Stimulated activated CD4-positive, alpha-beta T cell treated with anti-CD3 and anti-CD28 coated beads, Interleukin-15, amount 100 ng/mL, for 1 hour (primary cell): ENCODE results near the gene TAF4.
"Not testable (repeated sequence)": the region's sequence is repeated elsewhere in the genome, so short reads cannot be mapped to it uniquely, and the experiment has no call there.

Source experiments
- DNase-seq, 2 donors: peaks; one replicate each; pipeline ENCODE4 v3.0.0-alpha.2; 2020; ENCODE audit warnings: low read depth in 1 of 2, low spot score in 1 of 2

The TAF4 gene

DNA sequence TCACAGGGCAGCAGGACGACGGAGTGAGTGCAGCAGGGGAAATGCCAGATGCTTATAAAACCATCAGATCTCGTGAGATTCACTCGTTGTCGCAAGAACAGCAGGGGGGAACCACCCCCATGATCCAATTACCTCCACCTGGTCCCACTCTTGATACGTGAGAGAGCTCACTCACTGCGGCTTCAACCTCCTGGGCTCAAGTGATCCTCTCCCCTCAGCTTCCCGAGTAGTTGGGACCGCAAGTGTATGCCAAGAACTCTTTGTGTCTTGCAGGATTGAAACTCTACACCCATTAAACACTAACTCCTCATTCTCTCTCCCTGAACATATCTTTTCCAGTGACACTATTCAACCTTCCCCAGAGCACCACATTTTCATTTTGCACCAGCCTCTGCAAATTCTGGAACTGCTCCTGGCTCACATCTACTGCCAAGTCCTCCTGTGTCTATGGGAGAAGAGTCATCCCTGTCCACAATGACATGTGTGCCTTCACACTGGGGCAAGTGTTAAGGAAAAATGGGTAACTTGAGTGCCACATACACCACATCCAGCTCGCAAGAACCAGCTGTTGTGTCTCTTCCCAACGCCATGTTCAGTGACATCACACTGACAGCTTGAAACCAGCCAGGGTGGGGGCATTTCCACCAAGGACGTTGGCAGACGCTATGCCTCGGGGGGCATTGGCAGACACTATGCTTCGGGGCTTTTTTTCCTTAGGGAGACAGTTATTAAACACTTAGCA, 14.7 kb upstream of the TAF4 start:
- DNase-seq, result no peak

DNA sequence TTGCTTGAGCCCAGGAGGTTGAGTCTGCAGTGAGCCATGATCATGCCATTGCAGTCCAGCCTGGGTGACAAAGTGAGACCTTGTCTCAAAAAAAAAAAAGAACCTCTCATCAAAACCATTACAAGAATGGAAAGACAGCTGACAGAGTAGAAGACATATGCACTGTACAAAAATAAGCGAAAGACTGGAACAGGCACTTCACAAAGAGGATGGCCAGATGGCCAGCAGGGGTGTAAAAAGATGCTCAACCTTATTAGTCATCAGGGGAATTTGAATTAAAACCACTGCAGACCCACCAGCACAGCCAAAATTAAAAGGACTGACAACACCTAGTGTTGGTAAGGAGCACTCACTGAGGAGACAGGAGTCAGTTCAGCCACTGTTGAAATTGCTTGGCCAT, 13.5 kb upstream of the TAF4 start:
- no peak for DNase-seq

DNA sequence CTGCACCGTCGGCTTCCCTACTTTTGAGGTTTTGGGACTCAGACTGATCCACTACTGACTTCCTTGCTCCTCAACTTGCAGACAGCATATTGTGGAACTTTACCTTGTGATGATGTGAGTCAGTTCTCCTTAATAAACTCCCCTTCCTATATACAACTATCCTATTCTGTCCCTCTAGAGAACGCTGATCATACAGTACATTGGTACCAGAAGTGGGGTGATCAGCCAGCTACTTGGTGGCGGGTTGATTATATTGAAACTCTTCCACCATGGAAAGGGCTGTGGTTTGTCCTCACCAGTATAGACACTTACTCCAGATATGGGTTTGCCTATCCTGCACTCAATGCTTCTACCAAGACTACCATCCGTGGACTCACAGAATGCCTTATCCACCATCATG, 7.6 kb upstream of the TAF4 start:
- no peak for DNase-seq

DNA sequence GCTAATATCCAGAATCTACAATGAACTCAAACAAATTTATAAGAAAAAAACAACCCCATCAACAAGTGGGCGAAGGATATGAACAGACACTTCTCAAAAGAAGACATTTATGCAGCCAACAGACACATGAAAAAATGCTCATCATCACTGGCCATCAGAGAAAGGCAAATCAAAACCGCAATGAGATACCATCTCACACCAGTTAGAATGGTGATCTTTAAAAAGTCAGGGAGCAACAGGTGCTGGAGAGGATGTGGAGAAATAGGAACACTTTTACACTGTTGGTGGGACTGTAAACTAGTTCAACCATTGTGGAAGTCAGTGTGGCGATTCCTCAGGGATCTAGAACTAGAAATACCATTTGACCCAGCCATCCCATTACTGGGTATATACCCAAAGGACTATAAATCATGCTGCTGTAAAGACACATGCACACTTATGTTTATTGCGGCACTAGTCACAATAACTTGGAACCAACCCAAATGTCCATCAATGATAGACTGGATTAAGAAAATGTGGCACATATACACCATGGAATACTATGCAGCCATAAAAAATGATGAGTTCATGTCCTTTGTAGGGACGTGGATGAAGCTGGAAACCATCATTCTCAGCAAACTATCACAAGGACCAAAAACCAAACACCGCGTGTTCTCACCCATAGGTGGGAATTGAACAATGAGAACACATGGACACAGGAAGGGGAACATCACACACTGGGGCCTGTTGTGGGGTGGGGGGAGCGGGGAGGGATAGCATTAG, 6.2 kb upstream of the TAF4 start:
- not testable (repeated sequence) for DNase-seq

DNA sequence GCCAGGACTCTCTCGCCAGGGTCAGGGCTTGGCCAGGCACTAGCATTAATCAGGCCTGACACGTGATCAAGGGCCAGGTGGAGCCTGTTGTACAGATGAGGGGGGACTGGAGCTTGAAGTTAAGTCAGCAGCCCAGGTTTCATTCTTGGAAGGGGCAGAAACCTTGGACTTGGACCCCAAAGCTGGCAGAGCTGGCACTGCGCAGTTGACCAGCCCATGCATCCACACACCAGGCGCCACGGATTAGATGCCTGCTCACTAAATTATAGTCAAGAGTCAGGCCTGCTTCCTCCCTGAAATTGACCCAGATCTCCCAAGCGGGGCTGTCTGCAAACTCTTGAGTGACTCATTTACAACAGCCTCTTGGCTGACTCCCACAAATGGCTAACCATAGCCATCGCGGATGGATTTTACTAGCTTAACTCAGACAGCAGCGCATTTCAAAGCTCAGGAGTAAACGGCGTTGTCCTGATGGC, 4.1 kb upstream of the TAF4 start:
- no peak for DNase-seq

DNA sequence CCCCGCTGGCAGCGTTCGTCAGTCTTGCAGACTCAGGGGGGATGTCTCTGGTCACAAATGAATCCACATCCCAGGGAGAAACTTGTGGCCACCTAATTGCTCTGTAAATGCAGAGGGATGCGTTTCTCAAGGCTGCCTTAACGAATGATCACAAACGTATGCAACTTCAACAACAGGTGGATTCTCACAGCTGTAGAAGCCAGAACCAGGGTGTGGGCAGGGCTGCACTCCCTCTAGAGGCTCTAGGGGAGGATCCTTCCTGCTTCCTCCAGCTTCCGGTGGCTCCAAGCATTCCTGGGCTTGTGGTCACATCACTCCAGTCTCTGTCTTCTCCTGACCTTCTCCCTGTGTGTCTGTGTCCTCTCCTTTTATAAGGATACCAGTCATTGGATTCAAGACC, 3.3 kb upstream of the TAF4 start:
- DNase-seq, result no peak

DNA sequence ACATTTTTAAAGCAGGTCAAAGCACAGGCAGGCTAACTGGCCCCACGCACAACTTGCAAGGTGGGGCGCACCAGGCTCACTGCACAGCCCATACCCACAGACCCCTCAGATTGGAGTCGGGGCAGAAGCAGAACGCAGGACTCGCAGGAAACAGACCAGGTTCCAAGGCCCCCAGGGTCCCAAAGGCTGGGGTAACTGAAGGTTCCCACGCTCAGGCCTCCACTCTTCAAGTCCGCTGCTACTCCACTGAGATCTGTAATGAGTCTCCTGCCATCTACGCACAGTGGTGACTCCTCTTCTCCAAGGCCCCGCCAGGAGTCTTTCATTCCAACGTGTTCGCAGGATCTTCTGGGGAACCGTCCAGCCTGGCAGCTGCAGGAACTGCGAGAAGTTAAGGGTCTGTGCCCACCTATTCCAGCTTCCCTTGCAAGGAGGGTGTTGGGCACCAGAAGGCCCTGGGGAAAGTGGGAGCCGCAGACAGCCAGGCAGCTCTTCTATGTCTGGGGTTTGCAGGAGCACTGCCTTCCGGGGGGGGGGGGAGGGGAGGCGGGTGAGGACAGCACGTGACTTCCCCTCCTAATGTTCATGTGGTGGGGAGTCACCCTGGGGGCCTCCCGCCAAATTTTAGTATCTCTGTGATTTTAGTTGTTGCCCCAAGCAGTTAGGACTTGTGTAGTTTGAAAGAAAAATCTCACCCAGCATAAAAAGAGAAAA, 2.0 kb upstream of the TAF4 start:
- no peak for DNase-seq

DNA sequence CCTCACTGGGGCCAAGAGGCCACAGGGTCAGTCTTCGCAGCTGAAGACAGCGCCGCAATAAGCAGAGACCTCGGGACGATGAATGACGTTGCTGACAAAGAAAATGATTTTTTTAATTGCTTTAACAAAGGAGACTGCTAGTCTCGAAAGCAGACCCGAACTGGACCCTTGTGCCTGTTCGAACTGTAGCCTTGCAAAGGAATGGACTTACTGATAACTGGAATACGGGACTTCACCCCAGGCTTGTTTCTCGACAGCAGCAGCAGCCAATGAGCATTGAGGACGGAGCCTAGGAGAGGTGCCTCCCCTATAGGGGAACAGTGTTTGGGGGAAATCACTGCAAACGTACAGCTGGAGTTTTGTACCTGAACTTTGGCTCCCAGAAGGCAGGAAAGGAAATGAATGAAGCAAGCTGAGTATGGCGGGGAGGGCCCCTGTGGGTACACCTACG, 1.3 kb upstream of the TAF4 start:
- DNase-seq, result no peak

DNA sequence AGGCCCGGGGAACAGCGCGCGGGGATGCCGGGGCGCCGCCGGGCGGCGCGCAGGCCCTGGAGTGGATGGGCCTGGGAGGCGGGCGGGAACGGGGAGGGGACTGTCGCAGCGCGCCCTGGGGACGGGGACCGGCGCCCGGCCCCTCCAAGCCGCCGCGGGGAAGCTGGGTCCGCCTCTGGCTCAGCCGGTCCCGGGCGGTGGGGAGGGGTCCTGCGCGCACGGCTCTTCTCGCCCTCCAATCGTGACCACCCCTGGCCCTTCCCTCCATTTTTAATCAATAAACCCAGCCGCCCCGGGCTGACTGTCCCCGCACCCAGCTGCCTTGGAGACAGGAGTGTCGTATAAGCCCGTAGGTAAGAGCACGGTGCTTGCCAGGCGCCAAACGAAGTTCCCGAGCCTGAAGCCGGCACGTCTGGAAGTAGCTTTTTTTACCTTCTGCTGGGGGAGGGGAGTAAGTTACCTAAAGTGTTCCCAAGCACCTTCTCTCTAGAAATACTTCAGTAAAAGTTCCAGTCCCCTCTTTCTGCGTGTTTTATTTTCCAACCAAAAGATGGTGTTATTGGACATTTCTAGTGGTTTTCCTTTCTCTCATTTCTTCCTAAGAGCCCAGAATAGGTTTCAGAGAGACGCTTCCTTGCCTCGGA, 780 bp upstream of the TAF4 start:
- peak in 1 of 2 donors; percentile 36 for DNase-seq

DNA sequence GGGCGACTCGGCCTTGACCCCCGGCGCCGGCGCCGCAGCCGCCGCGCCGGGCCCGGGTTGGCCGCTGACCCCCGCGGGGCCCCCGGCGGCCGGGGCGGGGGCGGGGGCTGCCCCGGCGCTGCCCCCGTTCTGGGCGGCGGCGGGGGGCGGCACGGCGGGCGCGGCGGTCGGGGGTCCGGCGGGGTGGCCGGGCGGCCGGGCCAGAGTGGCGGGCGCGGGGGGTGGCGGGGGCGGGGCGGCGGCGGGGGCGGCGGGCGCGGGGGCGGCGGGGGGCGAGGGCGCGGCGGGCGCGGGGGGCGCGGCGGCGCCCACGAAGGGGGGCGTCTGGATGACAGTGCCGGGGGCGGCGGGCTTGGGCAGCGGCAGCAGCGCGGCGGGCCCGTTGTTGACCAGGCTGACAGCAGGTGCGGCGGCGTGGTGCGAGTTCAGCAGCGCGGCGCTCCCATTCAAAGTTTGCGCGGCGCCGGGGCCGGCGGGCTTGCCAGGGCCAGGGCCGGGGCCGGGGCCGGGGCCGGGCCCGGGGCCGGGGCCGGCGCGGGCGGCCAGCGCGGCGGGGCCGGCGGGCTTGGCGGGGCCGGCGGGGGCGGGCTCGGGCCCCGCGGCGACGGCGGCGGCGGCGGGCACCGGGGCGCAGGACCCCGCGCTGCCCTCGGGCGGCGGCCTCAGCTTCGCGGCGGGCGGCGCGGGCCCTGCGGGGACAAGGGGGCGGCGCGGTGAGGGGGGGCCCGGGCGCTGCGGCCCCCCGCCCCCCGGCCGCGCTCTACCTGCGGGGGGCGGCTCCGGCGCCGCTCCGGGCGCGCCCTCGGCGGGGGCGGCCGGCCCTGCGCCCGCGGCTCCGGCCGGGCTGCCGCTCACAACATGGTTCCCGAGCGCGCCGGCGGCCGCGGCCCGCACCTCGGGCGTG, 659 bp downstream of the TAF4 start:
- no peak for DNase-seq

DNA sequence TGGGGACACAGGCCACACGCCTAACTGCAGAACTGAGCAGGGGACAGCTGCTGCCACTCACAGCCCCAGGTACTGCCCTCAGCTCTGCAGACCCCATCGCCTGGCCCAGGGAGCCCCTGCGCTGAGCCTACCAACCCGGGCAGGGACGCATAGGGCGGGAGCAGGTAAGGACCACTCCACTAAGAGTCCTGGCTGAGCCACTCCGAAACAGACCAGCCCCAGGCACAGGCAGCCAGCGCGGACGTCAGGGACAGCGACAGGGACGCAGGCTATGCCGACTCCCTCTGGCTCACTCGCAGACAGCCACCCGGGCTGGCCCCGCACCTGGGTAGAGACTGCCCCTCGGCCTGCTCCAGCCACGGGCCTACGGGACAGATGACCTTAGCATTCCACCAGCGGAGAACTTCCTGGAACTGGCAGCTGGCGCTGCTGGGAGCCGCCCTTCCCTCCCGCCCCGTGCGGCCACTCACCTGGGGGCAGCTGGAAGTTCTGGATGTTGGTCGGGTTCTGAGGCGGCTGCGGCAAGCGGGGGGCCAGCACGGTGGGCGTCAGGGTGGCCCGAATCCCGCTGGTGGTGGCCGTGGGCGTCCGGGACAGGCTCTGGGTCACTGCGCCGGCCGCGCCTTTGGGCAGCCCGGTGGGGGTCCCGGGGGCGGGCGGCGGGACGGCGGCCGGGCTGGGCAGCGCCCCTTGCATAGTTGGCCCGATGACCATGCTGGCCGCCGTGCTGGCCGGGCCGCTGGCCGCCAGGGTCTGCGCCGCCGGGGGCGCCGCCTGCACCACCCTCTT, 1.5 kb downstream of the TAF4 start:
- DNase-seq, result no peak

DNA sequence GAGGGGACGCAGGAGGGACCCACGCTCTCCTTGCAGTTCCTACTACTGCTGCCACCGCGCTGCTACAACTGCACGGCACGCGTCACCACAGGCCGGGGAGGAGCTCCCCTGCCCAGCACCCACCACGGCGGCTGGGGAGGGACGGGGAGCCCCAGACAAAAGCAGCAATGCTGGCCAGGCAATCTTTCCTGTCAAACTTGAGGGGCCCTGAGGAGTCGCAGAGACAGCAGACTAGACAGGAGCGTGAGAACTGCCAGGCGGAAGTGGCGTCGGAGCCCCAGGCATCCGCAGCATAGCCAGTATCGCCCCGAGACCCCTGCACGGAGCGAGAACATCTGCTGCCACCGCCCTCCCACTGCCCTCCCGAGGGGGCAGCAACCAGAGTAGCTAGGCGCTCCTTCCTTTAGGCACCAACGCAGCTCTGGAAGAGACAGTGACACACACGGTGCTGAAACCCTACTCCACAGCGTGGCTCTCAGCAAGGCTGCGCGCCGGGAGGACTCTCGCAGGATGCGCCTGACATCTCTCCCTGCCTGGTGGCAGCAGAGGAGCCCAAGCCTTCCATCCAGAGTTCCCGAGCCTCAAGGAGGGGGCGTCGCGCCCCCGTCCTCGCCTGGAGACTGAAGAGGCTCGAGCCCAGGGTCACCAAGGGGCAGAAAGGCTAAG, 2.2 kb downstream of the TAF4 start:
- no peak for DNase-seq

DNA sequence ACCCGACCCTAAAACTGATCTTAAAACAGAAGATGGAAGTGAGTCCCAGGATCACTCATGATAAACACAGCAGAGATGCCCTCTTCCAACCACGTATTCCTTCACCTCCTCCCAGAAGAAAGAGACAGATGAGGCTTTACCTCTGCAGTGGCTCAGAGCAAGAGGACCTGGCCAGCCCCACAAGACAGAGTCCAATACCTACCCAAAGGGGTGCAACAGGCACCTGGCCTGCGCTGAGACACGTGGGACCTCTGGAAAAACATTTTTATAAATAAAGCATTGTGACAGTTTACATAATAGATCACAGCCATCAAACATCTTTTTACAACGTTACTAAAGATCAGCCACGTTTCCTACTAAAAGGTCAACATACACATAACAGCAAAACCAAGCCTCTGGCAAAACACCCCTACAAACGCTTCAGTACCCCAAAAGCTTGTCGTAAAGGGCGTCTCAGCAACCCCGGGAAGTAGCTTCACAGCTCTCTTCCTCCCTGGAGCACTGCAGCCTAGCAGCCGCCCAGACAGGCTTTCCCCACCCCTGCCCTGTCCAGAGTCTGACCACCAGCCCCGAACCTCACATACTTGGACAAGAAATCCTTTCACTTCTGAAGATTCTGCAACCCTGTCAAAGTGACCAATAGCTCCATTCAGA, 2.9 kb downstream of the TAF4 start:
- DNase-seq, result no peak

DNA sequence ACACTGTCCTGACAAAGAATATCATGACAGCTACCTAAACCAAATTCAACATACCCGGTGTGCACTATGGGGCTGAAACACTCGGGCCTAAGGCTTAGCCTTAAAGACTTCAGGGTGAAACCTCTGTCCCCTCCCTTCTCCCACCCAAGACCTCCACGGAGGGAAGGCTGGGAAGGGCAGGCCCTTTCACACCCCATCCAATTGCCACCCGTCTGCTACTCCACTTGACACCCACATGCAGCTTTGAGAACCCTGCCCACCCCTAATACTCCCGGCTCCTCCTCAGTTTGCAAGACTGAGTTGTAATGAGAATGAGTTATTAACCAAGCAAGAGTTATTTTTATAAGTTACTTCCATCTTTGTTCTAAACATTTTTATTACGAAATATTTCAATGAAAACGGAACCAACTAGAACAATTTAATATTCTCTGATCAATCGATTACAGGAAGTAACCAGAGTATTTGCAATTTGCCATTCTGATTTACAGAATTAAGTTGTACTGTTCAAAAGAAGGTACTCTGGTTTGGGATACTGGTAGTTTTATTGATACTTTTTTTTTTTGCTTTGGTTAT, 3.7 kb downstream of the TAF4 start:
- no peak for DNase-seq

DNA sequence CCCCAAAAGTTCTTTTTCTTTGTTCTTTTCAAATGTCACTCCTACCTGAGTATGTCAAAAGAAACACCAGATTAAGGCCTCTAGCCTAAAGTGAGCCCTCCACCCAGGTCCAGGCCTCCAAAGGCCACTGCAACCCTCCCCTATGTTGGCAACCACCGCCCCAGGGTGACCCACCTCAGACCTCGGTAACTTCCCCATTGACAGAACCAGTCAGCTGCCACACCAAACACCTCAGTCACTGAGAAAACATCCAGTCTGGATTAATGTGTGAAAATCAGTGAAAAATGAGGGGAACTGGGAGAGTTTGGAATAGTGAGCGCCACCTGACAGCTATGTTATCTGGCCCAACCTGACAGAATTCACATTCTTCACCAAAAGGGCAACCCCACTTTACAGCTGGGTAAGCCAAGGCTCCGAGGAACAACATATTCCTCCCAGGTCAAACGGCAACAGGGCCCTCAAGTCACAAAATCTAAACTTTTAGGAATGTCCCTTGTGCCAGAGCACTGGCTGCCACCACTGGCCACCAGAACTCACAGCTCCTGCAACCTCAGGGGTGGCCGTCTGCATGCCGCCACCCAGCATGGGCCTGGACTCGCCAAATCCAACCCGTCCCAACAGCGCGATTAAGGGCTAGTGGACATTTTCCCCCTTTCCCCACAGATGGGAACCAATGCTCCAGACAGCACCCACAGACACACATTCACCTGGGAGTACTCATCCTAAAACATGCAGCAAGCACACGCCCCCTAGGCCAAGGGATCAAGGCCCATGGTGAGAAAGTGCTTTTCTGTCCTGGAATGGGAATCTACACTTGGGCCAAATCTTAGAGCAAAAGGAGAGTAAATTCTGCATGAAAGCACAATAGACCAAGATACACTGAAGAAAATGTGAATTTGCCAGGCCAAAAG, 4.8 kb downstream of the TAF4 start:
- DNase-seq, result no peak

DNA sequence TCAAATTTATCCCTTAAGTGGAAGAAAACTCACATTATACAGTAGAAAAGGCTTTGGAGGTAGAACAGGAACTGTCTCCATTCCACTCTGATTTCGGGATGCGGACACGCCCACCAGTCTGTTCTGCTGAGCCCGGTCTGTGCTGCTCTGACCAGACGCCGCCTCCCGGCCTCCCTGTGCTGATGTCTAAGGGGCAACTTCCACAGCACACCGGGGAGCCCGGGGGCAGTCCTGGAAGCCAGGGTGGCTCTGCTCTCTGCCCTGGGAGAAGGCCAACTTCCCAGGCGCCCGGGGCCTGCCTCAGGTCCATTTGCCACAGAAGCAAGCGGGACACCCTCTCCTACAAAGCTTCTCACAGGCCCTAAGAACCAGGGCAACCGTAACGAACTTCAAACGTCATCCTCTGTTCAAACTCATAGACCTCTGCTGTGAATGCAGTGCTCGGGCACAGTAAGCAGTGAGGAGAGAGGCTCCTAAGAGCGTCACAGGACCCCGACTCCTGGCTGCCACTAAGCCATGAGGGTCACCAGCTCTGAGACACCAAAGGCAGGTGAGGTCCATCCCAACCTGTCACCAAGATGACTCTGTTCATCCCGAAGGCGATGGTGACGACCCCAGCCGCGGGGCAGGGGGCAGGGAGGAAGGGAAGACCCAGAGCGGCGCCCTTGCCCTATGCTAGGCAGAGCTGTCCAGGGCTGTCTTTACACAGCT, 5.6 kb downstream of the TAF4 start:
- no peak for DNase-seq

DNA sequence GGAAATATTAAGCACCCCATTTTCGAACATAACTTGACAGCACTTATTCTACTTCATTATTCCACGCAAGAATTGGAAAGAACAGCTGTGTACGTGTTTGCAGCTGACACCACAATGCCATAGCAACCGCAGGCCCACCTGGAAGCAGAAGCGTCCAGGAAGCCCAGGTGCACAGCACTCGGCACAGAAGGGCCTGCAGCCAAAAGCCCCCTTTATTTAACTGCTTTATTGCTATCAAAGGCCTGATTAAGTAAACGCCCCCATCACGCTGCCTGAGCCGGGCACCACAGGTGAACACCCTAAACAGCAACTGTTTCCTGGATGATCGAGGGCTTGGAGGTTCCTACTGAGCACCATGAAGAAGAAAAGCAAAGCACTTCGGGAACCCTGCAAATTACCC, 6.3 kb downstream of the TAF4 start:
- no peak for DNase-seq
